ENCODE results near the gene RNF220.

DNA sequence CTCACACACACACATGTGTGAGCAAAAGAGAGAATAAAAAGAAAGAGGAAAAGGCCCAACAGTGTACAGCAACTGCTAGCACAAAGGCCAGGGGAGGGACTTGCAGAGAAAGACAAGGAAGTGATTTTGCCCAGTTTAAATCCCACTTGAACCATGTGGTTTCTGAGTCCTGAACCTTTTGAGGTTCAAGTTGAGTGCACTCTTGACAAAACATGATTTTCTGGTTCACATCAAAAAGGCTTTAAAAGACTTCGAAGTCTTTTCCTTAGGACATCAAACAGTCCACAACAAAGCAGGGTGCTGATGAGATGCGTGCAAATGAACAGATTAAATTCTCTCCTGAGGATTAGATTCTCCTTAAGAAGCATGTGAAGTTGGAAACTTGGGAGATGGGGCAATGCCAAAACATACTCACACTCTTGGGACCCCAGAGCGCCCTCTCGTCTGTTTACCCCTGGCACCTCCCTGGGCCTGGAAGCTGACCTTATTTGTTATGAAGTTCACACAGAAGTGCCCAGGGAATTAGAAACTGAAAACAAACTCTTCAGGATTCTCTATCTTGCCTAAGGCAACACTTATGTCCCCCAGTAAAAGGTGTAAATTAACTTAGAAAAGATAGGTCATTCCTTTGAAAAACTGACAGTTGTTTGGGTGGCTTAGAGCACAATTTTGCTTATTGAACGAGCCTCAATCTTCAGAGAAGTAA lies 31.5 kb downstream of the RNF220 start:
- TF ChIP-seq, protein P1, sequence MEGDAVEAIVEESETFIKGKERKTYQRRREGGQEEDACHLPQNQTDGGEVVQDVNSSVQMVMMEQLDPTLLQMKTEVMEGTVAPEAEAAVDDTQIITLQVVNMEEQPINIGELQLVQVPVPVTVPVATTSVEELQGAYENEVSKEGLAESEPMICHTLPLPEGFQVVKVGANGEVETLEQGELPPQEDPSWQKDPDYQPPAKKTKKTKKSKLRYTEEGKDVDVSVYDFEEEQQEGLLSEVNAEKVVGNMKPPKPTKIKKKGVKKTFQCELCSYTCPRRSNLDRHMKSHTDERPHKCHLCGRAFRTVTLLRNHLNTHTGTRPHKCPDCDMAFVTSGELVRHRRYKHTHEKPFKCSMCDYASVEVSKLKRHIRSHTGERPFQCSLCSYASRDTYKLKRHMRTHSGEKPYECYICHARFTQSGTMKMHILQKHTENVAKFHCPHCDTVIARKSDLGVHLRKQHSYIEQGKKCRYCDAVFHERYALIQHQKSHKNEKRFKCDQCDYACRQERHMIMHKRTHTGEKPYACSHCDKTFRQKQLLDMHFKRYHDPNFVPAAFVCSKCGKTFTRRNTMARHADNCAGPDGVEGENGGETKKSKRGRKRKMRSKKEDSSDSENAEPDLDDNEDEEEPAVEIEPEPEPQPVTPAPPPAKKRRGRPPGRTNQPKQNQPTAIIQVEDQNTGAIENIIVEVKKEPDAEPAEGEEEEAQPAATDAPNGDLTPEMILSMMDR (IDR thresholded peaks at IDR 0.05) = no peak
- TF ChIP-seq POLR2A (IDR thresholded peaks at IDR 0.05) = no peak
